Esophagus squamous epithelium (tissue), 5 donors: ENCODE data around the gene CCDC92. TPM values are rescaled to one million over a fixed set of nuclear protein-coding genes. Genes with fewer than 3 reads are reported as not detected.

ENCODE experiments used
- DNase-seq: peaks from one replicate; lab custom pipeline; 2025; lab: John Stamatoyannopoulos, UW
- H3K27ac ChIP-seq, 4 donors: fragments of 200-600 bp; sonication (generic); one replicate each; pipeline ENCODE4 v1.5.1; 2016 to 2019; ENCODE audit warnings: mild to moderate bottlenecking in 1 of 4
- H3K27me3 ChIP-seq, 4 donors: fragments of 200-600 bp; sonication (generic); 1 replicate in 3 of 4; 2 replicates in 1 of 4; pipeline versions ENCODE4 v1.5.1 to v1.6.0; 2017 to 2021; ENCODE audit warnings: antibody characterized with exemption in 1 of 4
- H3K36me3 ChIP-seq, 3 donors: fragments of 200-600 bp; sonication (generic); one replicate each; pipeline ENCODE4 v1.5.1; 2016 to 2019
- H3K4me1 ChIP-seq, 3 donors: fragments of 200-600 bp; sonication (generic); one replicate each; pipeline ENCODE4 v1.5.1; 2017 to 2019
- H3K4me3 ChIP-seq, 4 donors: fragments of 200-600 bp; sonication (generic); 1 replicate in 3 of 4; 2 replicates in 1 of 4; pipeline ENCODE4 v1.5.1; 2016 to 2019; ENCODE audit warnings: mild to moderate bottlenecking in 2 of 4, moderate library complexity in 1 of 4
- H3K9me3 ChIP-seq, 3 donors: fragments of 200-600 bp; sonication (generic); one replicate each; pipeline ENCODE4 v1.5.1; 2016 to 2019
- CTCF ChIP-seq, 6 experiments: fragments of 450-650 bp in 4 of 6; fragments of 200-600 bp in 2 of 6; sonication (generic) in 2 of 6; IDR thresholded peaks; one replicate each; pipeline ENCODE4 v1.5.1; 2016 to 2019; ENCODE audit warnings: antibody characterized with exemption in 6 of 6, mild to moderate bottlenecking in 4 of 6, moderate library complexity in 4 of 6
- POLR2A ChIP-seq, 4 donors: fragments of 450-650 bp; IDR thresholded peaks; one replicate each; pipeline ENCODE4 v1.6.1; 2017; ENCODE audit warnings: antibody characterized with exemption in 4 of 4, mild to moderate bottlenecking in 4 of 4, moderate library complexity in 3 of 4
- WGBS, 2 donors: methylation state at CpG; one replicate each; pipeline ENCODE4 v1.1.5; 2018; 5-methylcytosine and 5-hydroxymethylcytosine counted together
- intact Hi-C: fragments of 100-400 bp; cut with DNase I; formaldehyde crosslinking; loops from one replicate; pipeline ENCODE4 v1.15.0; 2022
- total RNA-seq, 4 donors: library from RNA; depleted of rRNA; stranded (reverse); fragments of >200 nt; gene quantifications; one replicate each; pipeline ENCODE4 v1.1.0, GENCODE V29; 2016
- donor health status: DM: yes; HTN: yes; CAD: no.

CCDC92 gene
- total RNA-seq, 4 donors from 2014 or later, result 7.2 to 16.2 (median 11.4) TPM

GRCh38 chr12:123902821-123903220 is 69.8 kb downstream of the CCDC92 start:
- intact Hi-C loops, result no loop called here
- 80 to 97% methylated on average over 6 to 11 of the region's 13 CpGs for WGBS, 2 donors

GRCh38 chr12:123900871-123901376 is 71.7 kb downstream of the CCDC92 start:
- Histone ChIP-seq H3K4me1 (no peaks in the 10 kb centered on the region), H3K4me3 (no peak overlapping the region), H3K27ac (no peak overlapping the region), H3K36me3 (no peaks in the 10 kb centered on the region), H3K9me3 (no peaks in the 10 kb centered on the region), H3K27me3 (peaks cover 0 to 58% (median 0%) of the 10 kb centered on the region in 4 donors)
- intact Hi-C loops, result no loop called here
- TF ChIP-seq CTCF (IDR thresholded peaks at IDR 0.05) (no peak), POLR2A (IDR thresholded peaks at IDR 0.05) (no peak)
- WGBS, 2 donors, result 38 to 39% methylated on average over 8 to 9 of the region's 9 CpGs
- DNase-seq, result no peak

More at GRCh38 chr12:123902821-123903220, 69.8 kb downstream of the CCDC92 start:
- Histone ChIP-seq H3K36me3 (no peaks in the 10 kb centered on the region), H3K4me3 (no peak overlapping the region), H3K9me3 (no peaks in the 10 kb centered on the region), H3K27me3 (peaks cover 0 to 58% (median 0%) of the 10 kb centered on the region in 4 donors), H3K4me1 (peaks cover 0 to 6% (median 0%) of the 10 kb centered on the region in 3 donors), H3K27ac (no peak overlapping the region)
- no peak for DNase-seq
- TF ChIP-seq POLR2A (IDR thresholded peaks at IDR 0.05), result no peak
- TF ChIP-seq CTCF (IDR thresholded peaks at IDR 0.05), result no peak

- Histone ChIP-seq H3K4me1 (no peaks in the 10 kb centered on the region), H3K9me3 (no peaks in the 10 kb centered on the region), H3K27ac (no peak overlapping the region), H3K27me3 (peaks cover 0 to 60% (median 0%) of the 10 kb centered on the region in 4 donors), H3K36me3 (no peaks in the 10 kb centered on the region), H3K4me3 (no peak overlapping the region)
- DNase-seq, result no peak
- intact Hi-C loops, result no loop called here
- 71 to 78% methylated on average over 7 to 9 of the region's 9 CpGs for WGBS, 2 donors
- no peak for TF ChIP-seq CTCF (IDR thresholded peaks at IDR 0.05)
- TF ChIP-seq POLR2A (IDR thresholded peaks at IDR 0.05), result no peak
Measured at GRCh38 chr12:123899368-123899767, 73.3 kb downstream of the CCDC92 start.

- DNase-seq, result no peak
- Histone ChIP-seq H3K4me1 (no peaks in the 10 kb centered on the region), H3K4me3 (no peak overlapping the region), H3K36me3 (no peaks in the 10 kb centered on the region), H3K27me3 (peaks cover 0 to 54% (median 0%) of the 10 kb centered on the region in 4 donors), H3K27ac (no peak overlapping the region), H3K9me3 (no peaks in the 10 kb centered on the region)
- WGBS, 2 donors, result 76 to 90% methylated on average over 10 to 14 of the region's 18 CpGs
- intact Hi-C loops, result no loop called here
- TF ChIP-seq CTCF (IDR thresholded peaks at IDR 0.05) (no peak), POLR2A (IDR thresholded peaks at IDR 0.05) (no peak)
Measured at GRCh38 chr12:123898673-123899072, 74.0 kb downstream of the CCDC92 start.

GRCh38 chr12:123897221-123897620 is 75.4 kb downstream of the CCDC92 start:
- no peaks in the 10 kb centered on the region for H3K4me1 ChIP-seq
- peaks cover 0 to 54% (median 0%) of the 10 kb centered on the region in 4 donors for H3K27me3 ChIP-seq
- 51 to 72% methylated on average over 3 to 5 of the region's 5 CpGs for WGBS, 2 donors
- intact Hi-C loops, result no loop called here
- TF ChIP-seq CTCF (IDR thresholded peaks at IDR 0.05) (no peak), POLR2A (IDR thresholded peaks at IDR 0.05) (no peak)
- no peak overlapping the region for H3K4me3 ChIP-seq
- no peak overlapping the region for H3K27ac ChIP-seq
- DNase-seq, result no peak
- H3K36me3 ChIP-seq, result no peaks in the 10 kb centered on the region
- H3K9me3 ChIP-seq, result no peaks in the 10 kb centered on the region
